GM19025 (cell line): ENCODE data around the gene ZDHHC11B.
"Not testable (repeated sequence)": the region's sequence is repeated elsewhere in the genome, so short reads cannot be mapped to it uniquely, and the experiment has no call there.

Experiments
- ATAC-seq: cut with Tn5 transposase; IDR thresholded peaks from one replicate; pipeline ENCODE4 v1.9.1; 2021; ENCODE audit warnings: mild to moderate bottlenecking, low read depth, moderate library complexity; ENCODE audit not compliant: unreplicated experiment

The ZDHHC11B gene

GRCh38 chr5:770585-770984, 13.9 kb downstream of the ZDHHC11B start:
- ATAC-seq, result not testable (repeated sequence)

- ATAC-seq, result not testable (repeated sequence)
Measured at GRCh38 chr5:769485-770145, 14.9 kb downstream of the ZDHHC11B start.

- ATAC-seq, result no peak
Measured at GRCh38 chr5:766666-767431, 17.7 kb downstream of the ZDHHC11B start.

GRCh38 chr5:765948-766631, 18.4 kb downstream of the ZDHHC11B start:
- no peak for ATAC-seq

- ATAC-seq, result no peak
Measured at GRCh38 chr5:763998-764781, 20.3 kb downstream of the ZDHHC11B start.

GRCh38 chr5:763397-763796, 21.1 kb downstream of the ZDHHC11B start:
- no peak for ATAC-seq

GRCh38 chr5:762996-763395, 21.5 kb downstream of the ZDHHC11B start:
- ATAC-seq, result not testable (repeated sequence)

GRCh38 chr5:761854-762710, 22.4 kb downstream of the ZDHHC11B start:
- ATAC-seq, result no peak

GRCh38 chr5:761059-761771, 23.3 kb downstream of the ZDHHC11B start:
- ATAC-seq, result no peak

GRCh38 chr5:760363-761058, 24.0 kb downstream of the ZDHHC11B start:
- ATAC-seq, result no peak

GRCh38 chr5:759781-760362, 24.7 kb downstream of the ZDHHC11B start:
- no peak for ATAC-seq

- ATAC-seq, result no peak
Measured at GRCh38 chr5:759111-759751, 25.3 kb downstream of the ZDHHC11B start.

- ATAC-seq, result no peak
Measured at GRCh38 chr5:758698-759053, 25.9 kb downstream of the ZDHHC11B start.

- ATAC-seq, result no peak
Measured at GRCh38 chr5:757931-758697, 26.4 kb downstream of the ZDHHC11B start.

- no peak for ATAC-seq
Measured at GRCh38 chr5:757346-757930, 27.1 kb downstream of the ZDHHC11B start.

- no peak for ATAC-seq
Measured at GRCh38 chr5:756865-757345, 27.6 kb downstream of the ZDHHC11B start.

GRCh38 chr5:756171-756570, 28.4 kb downstream of the ZDHHC11B start:
- ATAC-seq, result no peak
